ENCODE results near the gene ASF1A.

ASF1A gene

DNA sequence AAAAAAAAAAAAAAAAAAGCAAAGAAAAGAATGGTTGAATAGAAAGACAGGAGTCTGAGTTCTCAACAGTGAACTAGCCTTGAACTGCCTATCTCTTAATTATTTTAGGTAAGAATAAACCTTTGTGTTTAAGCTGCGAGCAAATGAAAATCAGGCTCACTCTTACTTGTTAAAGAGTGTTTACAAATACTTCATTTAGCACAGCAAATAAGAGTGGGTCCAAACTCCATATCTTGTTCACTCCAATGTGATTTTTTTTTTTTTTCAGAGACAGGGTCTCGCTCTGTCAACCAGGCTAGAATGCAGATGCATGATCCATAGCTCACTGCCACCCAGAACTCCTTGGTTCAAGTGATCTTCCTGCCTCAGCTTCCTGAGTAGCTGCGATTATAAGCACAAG, 29.1 kb downstream of the ASF1A start:
- Histone ChIP-seq H3K36me3 (ENCODE audit: low read length) (peaks cover 23% of the 10 kb centered on the region), H3K9me2 (replicated peaks; ENCODE audit: insufficient read depth, low read length) (no peaks in the 10 kb centered on the region), H2AFZ (ENCODE audit: low read depth, low read length, severe bottlenecking) (no peak overlapping the region), H3K27me3 (ENCODE audit: low read length) (no peaks in the 10 kb centered on the region), H3K4me3 (ENCODE audit: insufficient read depth, low read length, poor library complexity, severe bottlenecking) (no peak overlapping the region), H3K79me2 (ENCODE audit: insufficient read depth, low read length) (no peaks in the 10 kb centered on the region), H3F3A (ENCODE audit: insufficient read depth) (no peaks in the 10 kb centered on the region), H4K20me1 (ENCODE audit: low read depth, low read length) (no peaks in the 10 kb centered on the region), H3K9ac (ENCODE audit: low read length) (no peak overlapping the region), H3K27ac (ENCODE audit: low read depth, low read length) (no peak overlapping the region), H3K4me2 (ENCODE audit: low read depth, low read length, poor library complexity, severe bottlenecking) (no peak overlapping the region), H3K9me3 (ENCODE audit: insufficient read depth, low read length) (no peaks in the 10 kb centered on the region)
- no peak for TF ChIP-seq EZH2phosphoT487 (conservative IDR thresholded peaks at IDR 0.05; ENCODE audit: low read length)
- TF ChIP-seq, protein P1, sequence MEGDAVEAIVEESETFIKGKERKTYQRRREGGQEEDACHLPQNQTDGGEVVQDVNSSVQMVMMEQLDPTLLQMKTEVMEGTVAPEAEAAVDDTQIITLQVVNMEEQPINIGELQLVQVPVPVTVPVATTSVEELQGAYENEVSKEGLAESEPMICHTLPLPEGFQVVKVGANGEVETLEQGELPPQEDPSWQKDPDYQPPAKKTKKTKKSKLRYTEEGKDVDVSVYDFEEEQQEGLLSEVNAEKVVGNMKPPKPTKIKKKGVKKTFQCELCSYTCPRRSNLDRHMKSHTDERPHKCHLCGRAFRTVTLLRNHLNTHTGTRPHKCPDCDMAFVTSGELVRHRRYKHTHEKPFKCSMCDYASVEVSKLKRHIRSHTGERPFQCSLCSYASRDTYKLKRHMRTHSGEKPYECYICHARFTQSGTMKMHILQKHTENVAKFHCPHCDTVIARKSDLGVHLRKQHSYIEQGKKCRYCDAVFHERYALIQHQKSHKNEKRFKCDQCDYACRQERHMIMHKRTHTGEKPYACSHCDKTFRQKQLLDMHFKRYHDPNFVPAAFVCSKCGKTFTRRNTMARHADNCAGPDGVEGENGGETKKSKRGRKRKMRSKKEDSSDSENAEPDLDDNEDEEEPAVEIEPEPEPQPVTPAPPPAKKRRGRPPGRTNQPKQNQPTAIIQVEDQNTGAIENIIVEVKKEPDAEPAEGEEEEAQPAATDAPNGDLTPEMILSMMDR (IDR thresholded peaks at IDR 0.05; ENCODE audit: insufficient read depth, low read length, poor library complexity, severe bottlenecking) = no peak

DNA sequence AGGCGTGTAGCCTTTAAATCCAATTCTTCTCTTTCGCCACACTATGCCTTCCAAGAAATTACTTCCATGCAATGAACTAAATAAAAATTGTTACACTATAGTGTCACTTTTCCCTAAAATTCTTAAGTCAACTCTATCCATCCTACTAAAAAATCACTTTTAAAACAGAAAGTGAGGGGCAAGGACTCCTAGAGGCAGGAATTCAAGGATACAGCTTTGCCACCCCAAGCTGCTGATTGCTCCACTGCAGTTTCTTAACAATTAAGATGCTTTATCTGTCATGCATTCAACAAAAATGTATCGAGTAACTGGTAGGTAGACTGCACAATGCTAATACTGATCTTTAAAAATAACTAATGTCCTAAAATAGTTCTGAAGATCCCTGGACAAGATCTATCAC, 36.7 kb downstream of the ASF1A start:
- Histone ChIP-seq H4K20me1 (ENCODE audit: low read depth, low read length) (no peaks in the 10 kb centered on the region), H3K79me2 (ENCODE audit: insufficient read depth, low read length) (peaks cover 22% of the 10 kb centered on the region), H3K27ac (ENCODE audit: low read depth, low read length) (no peak overlapping the region), H3K4me2 (ENCODE audit: low read depth, low read length, poor library complexity, severe bottlenecking) (no peak overlapping the region), H3F3A (ENCODE audit: insufficient read depth) (peaks cover 8% of the 10 kb centered on the region; the same call in 1 of the 2 replicates), H3K9ac (ENCODE audit: low read length) (no peak overlapping the region), H3K9me2 (replicated peaks; ENCODE audit: insufficient read depth, low read length) (no peaks in the 10 kb centered on the region), H2AFZ (ENCODE audit: low read depth, low read length, severe bottlenecking) (no peak overlapping the region), H3K27me3 (ENCODE audit: low read length) (no peaks in the 10 kb centered on the region), H3K36me3 (ENCODE audit: low read length) (peaks cover 25% of the 10 kb centered on the region), H3K9me3 (ENCODE audit: insufficient read depth, low read length) (no peaks in the 10 kb centered on the region), H3K4me3 (ENCODE audit: insufficient read depth, low read length, poor library complexity, severe bottlenecking) (no peak overlapping the region)
- TF ChIP-seq, protein P1 (IDR thresholded peaks at IDR 0.05; ENCODE audit: insufficient read depth, low read length, poor library complexity, severe bottlenecking) = no peak
- no peak for TF ChIP-seq EZH2phosphoT487 (conservative IDR thresholded peaks at IDR 0.05; ENCODE audit: low read length)

DNA sequence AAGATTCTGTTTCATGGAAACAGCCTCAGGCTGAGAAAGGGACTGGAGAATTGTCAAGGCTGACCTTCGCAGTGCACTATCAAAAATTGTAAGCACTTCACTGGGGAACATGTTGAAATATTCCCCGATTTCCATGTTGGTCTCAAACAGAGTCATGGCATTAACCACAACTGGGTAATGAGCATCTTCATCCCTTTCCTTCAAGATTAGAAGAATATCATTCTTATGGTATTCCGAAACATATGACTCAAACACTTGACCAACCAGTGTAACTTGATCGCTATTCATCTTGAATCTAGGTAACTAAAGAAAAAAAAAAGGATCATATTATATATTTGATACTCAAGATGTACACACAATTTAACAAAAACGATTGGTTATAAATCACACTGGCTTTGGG, 37.5 kb downstream of the ASF1A start:
- H3F3A ChIP-seq (ENCODE audit: insufficient read depth) = peaks cover 8% of the 10 kb centered on the region; the same call in 1 of the 2 replicates
- H3K79me2 ChIP-seq (ENCODE audit: insufficient read depth, low read length) = peaks cover 30% of the 10 kb centered on the region
- H3K27ac ChIP-seq (ENCODE audit: low read depth, low read length) = no peak overlapping the region
- H3K27me3 ChIP-seq (ENCODE audit: low read length) = no peaks in the 10 kb centered on the region
- no peak overlapping the region for H3K4me2 ChIP-seq (ENCODE audit: low read depth, low read length, poor library complexity, severe bottlenecking)
- no peaks in the 10 kb centered on the region for H3K9me2 ChIP-seq (replicated peaks; ENCODE audit: insufficient read depth, low read length)
- H4K20me1 ChIP-seq (ENCODE audit: low read depth, low read length) = no peaks in the 10 kb centered on the region
- no peak overlapping the region for H3K9ac ChIP-seq (ENCODE audit: low read length)
- peaks cover 19% of the 10 kb centered on the region; the same call in 1 of the 2 replicates for H3K36me3 ChIP-seq (ENCODE audit: low read length)
- H3K9me3 ChIP-seq (ENCODE audit: insufficient read depth, low read length) = no peaks in the 10 kb centered on the region
- TF ChIP-seq EZH2phosphoT487 (conservative IDR thresholded peaks at IDR 0.05; ENCODE audit: low read length) = no peak
- TF ChIP-seq, protein P1 (IDR thresholded peaks at IDR 0.05; ENCODE audit: insufficient read depth, low read length, poor library complexity, severe bottlenecking) = no peak
- no peak overlapping the region for H3K4me3 ChIP-seq (ENCODE audit: insufficient read depth, low read length, poor library complexity, severe bottlenecking)
- H2AFZ ChIP-seq (ENCODE audit: low read depth, low read length, severe bottlenecking) = no peak overlapping the region

Data from SU-DHL-6 (cell line).